Osteoblast (primary cell): ENCODE data around the gene CHORDC1. TPM values are rescaled to one million over a fixed set of nuclear protein-coding genes. Genes with fewer than 3 reads are reported as not detected.
A peak's percentile ranks its signal among the peaks of the same experiment; 100 is the strongest.

Source experiments
- DNase-seq: peaks from one replicate; pipeline ENCODE4 v3.0.0; 2011; ENCODE audit warnings: low spot score, mixed read lengths; ENCODE audit not compliant: insufficient read length; ENCODE audit errors: missing footprints
- H2AFZ ChIP-seq: 2 replicates; pipeline ENCODE4 v1.6.0; 2011; ENCODE audit warnings: mild to moderate bottlenecking, low read length
- H3K27ac ChIP-seq: 2 replicates; pipeline ENCODE4 v1.5.1; 2011; ENCODE audit warnings: mild to moderate bottlenecking, low read depth, low read length, moderate library complexity
- H3K27me3 ChIP-seq: 2 replicates; pipeline ENCODE4 v1.6.0; 2012; ENCODE audit warnings: mild to moderate bottlenecking, control low read depth, inconsistent platforms, low read length, moderate library complexity; ENCODE audit not compliant: insufficient read depth
- H3K36me3 ChIP-seq: 2 replicates; pipeline ENCODE4 v1.5.1; 2011; ENCODE audit warnings: mild to moderate bottlenecking, low read length, control low read depth, moderate library complexity; ENCODE audit not compliant: insufficient read depth
- H3K4me1 ChIP-seq: 2 replicates; pipeline ENCODE4 v1.5.1; 2011; ENCODE audit warnings: mild to moderate bottlenecking, low read length, control low read depth, moderate library complexity; ENCODE audit not compliant: insufficient read depth
- H3K4me2 ChIP-seq: 2 replicates; pipeline ENCODE4 v1.6.0; 2011; ENCODE audit warnings: mild to moderate bottlenecking, low read length; ENCODE audit not compliant: insufficient read depth
- H3K4me3 ChIP-seq: fragments of 200-600 bp; sonication (generic); 3 replicates; pipeline ENCODE4 v1.5.1; 2012; ENCODE audit warnings: mild to moderate bottlenecking, low read length, inconsistent platforms; ENCODE audit not compliant: insufficient read depth
- H3K79me2 ChIP-seq: 2 replicates; pipeline ENCODE4 v1.6.0; 2012; ENCODE audit warnings: mild to moderate bottlenecking, low read length, control low read depth, inconsistent platforms; ENCODE audit not compliant: insufficient read depth
- H3K9me3 ChIP-seq: 2 replicates; pipeline ENCODE4 v1.5.1; 2011; ENCODE audit warnings: low read depth, low read length, control low read depth
- H4K20me1 ChIP-seq: 2 replicates; pipeline ENCODE4 v1.6.0; 2012; ENCODE audit warnings: mild to moderate bottlenecking, low read length, control low read depth; ENCODE audit not compliant: insufficient read depth
- CTCF ChIP-seq: IDR thresholded peaks from 2 replicates; pipeline ENCODE4 v1.5.1; 2011; ENCODE audit warnings: mild to moderate bottlenecking, low read depth, low read length, moderate library complexity; ENCODE audit errors: extremely low read depth
- total RNA-seq: library from RNA; depleted of rRNA; stranded (reverse); fragments of >200 nt; gene quantifications from 2 replicates; pipeline ENCODE4 v1.2.3, GENCODE V29; 2012

CHORDC1 gene
- total RNA-seq, 1 donor, result 17.4 TPM

GRCh38 chr11:90228056-90228455, 5.2 kb upstream of the CHORDC1 start:
- no peak overlapping the region for H3K4me3 ChIP-seq
- no peaks in the 10 kb centered on the region for H3K36me3 ChIP-seq
- no peak overlapping the region for H3K27ac ChIP-seq
- no peak overlapping the region for H2AFZ ChIP-seq
- H3K4me1 ChIP-seq, result peaks cover 5% of the 10 kb centered on the region
- H3K4me2 ChIP-seq, result no peak overlapping the region
- TF ChIP-seq CTCF, result no peak
- no peaks in the 10 kb centered on the region for H3K9me3 ChIP-seq
- no peaks in the 10 kb centered on the region for H4K20me1 ChIP-seq
- peaks cover 4% of the 10 kb centered on the region for H3K27me3 ChIP-seq
- peaks cover 5% of the 10 kb centered on the region for H3K79me2 ChIP-seq
- DNase-seq, result no peak

- Histone ChIP-seq H3K36me3 (no peaks in the 10 kb centered on the region), H3K4me3 (peak overlapping the region; percentile 93), H3K4me2 (peak overlapping the region; percentile 95), H2AFZ (peak overlapping the region; percentile 100), H3K4me1 (peaks cover 26% of the 10 kb centered on the region), H3K9me3 (no peaks in the 10 kb centered on the region), H3K27me3 (no peaks in the 10 kb centered on the region), H3K79me2 (peaks cover 52% of the 10 kb centered on the region), H4K20me1 (peaks cover 40% of the 10 kb centered on the region), H3K27ac (peak overlapping the region; percentile 90)
- peak; percentile 79 for DNase-seq
- TF ChIP-seq CTCF, result no peak
These were observed 368 bp upstream of the CHORDC1 start for GRCh38 chr11:90223248-90223585.

- peak overlapping the region; percentile 93 for H3K4me3 ChIP-seq
- peak; percentile 64 for DNase-seq
- peak overlapping the region; percentile 90 for H3K27ac ChIP-seq
- H3K4me1 ChIP-seq, result peaks cover 26% of the 10 kb centered on the region
- H3K9me3 ChIP-seq, result no peaks in the 10 kb centered on the region
- no peaks in the 10 kb centered on the region for H3K27me3 ChIP-seq
- TF ChIP-seq CTCF, result no peak
- peak overlapping the region; percentile 100 for H2AFZ ChIP-seq
- H4K20me1 ChIP-seq, result peaks cover 41% of the 10 kb centered on the region
- peaks cover 65% of the 10 kb centered on the region for H3K79me2 ChIP-seq
- no peaks in the 10 kb centered on the region for H3K36me3 ChIP-seq
- peak overlapping the region; percentile 95 for H3K4me2 ChIP-seq
These were observed 918 bp downstream of the CHORDC1 start for GRCh38 chr11:90221803-90222458.

GRCh38 chr11:90220391-90220790, 2.5 kb downstream of the CHORDC1 start:
- Histone ChIP-seq H3K36me3 (peaks cover 4% of the 10 kb centered on the region), H3K27ac (peak overlapping the region; percentile 9), H4K20me1 (peaks cover 48% of the 10 kb centered on the region), H3K4me3 (peak overlapping the region; percentile 93), H3K79me2 (peaks cover 80% of the 10 kb centered on the region), H3K9me3 (no peaks in the 10 kb centered on the region), H2AFZ (no peak overlapping the region), H3K4me2 (peak overlapping the region; percentile 95), H3K4me1 (peaks cover 26% of the 10 kb centered on the region), H3K27me3 (no peaks in the 10 kb centered on the region)
- TF ChIP-seq CTCF, result no peak
- peak; percentile 78 for DNase-seq
